Fibroblast of peridontal ligament (primary cell): Measurements from ENCODE around the gene TCEAL6.
"Not testable (repeated sequence)": the region's sequence is repeated elsewhere in the genome, so short reads cannot be mapped to it uniquely, and the experiment has no call there.

Experiments used
- DNase-seq: peaks from one replicate; pipeline ENCODE4 v3.0.0-alpha.2; 2010; ENCODE audit errors: extremely low read depth

The TCEAL6 gene

GRCh38 chrX:102142274-102142673 lies at the start of gene TCEAL6:
TCEAL6 (minus strand) TSS chrX:102142481.
- not testable (repeated sequence) for DNase-seq

GRCh38 chrX:102185967-102186720 lies 43.9 kb upstream of the TCEAL6 start:
- no peak for DNase-seq

- DNase-seq, result peak; percentile 1
These were observed 13.5 kb upstream of the TCEAL6 start, which contains the start of gene BEX5 for GRCh38 chrX:102155806-102156179. BEX5 (minus strand) TSS chrX:102155977; CDS start chrX:102154265, 1,712 bp downstream.

GRCh38 chrX:102154900-102155805 lies 12.9 kb upstream of the TCEAL6 start:
- DNase-seq, result no peak

GRCh38 chrX:102154218-102154860 lies 12.1 kb upstream of the TCEAL6 start:
- DNase-seq, result no peak

GRCh38 chrX:102141631-102142030 lies 650 bp downstream of the TCEAL6 start:
- not testable (repeated sequence) for DNase-seq

- DNase-seq, result not testable (repeated sequence)
These were observed 1.4 kb downstream of the TCEAL6 start for GRCh38 chrX:102140876-102141275.

GRCh38 chrX:102138064-102138463 lies 4.2 kb downstream of the TCEAL6 start:
- no peak for DNase-seq

- DNase-seq, result peak; percentile 11
These were observed 12.8 kb downstream of the TCEAL6 start for GRCh38 chrX:102129473-102129872.

- DNase-seq, result no peak
These were observed 15.4 kb downstream of the TCEAL6 start for GRCh38 chrX:102126863-102127262.

- DNase-seq, result not testable (repeated sequence)
These were observed 16.0 kb downstream of the TCEAL6 start for GRCh38 chrX:102126080-102126818.

- DNase-seq, result not testable (repeated sequence)
These were observed 16.8 kb downstream of the TCEAL6 start, which contains the start of gene TCEAL2 for GRCh38 chrX:102125436-102125835. TCEAL2 (plus strand) TSS chrX:102125679; CDS start chrX:102126831, 1,152 bp downstream.

- not testable (repeated sequence) for DNase-seq
These were observed 17.3 kb downstream of the TCEAL6 start for GRCh38 chrX:102125014-102125413.

GRCh38 chrX:102115748-102116147 lies 26.5 kb downstream of the TCEAL6 start:
- no peak for DNase-seq

GRCh38 chrX:102113367-102113766 lies 28.9 kb downstream of the TCEAL6 start:
- DNase-seq, result no peak
